GM12873 (cell line): ENCODE data around the gene BCL3.

ENCODE experiments used
- TF ChIP-seq, protein P1 (sequence below): IDR thresholded peaks from 2 replicates; pipeline ENCODE4 v1.5.1; 2012; ENCODE audit warnings: low read depth, mild to moderate bottlenecking, moderate library complexity, low read length, control low read depth; ENCODE audit not compliant: insufficient read depth; ENCODE audit errors: missing control alignments

BCL3 gene

DNA sequence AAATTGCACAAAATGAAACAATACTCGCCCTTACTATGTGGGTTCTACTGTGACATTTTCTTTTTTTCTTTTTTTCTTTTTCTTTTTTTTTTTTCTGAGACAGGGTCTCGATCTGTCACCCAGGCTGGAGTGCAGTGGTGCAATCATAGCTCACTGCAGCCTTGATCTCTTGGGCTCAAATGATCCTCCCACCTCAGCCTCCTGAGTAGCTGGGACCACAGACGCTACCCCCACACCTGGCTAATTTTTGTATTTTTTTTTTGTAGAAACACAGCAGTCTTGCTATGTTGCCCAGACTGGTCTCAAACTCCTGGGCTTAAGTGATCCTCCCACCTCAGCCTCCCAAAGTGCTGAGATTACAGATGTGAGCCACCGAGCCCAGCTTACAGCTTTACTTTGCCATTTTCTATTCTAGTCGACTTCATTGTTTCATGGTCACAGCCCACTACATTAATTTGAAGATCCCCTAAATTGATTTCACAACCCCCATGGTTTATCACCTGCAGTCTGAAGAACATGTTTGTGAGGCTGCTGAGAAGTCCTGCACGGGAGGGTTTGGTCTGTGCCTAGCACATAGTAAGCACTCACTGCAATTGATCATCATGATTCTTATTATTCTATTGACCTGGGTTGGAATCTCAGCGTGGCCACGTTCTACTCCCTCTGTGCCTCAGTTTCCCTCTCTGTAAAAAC, 3.8 kb downstream of the BCL3 start:
- TF ChIP-seq, protein P1, sequence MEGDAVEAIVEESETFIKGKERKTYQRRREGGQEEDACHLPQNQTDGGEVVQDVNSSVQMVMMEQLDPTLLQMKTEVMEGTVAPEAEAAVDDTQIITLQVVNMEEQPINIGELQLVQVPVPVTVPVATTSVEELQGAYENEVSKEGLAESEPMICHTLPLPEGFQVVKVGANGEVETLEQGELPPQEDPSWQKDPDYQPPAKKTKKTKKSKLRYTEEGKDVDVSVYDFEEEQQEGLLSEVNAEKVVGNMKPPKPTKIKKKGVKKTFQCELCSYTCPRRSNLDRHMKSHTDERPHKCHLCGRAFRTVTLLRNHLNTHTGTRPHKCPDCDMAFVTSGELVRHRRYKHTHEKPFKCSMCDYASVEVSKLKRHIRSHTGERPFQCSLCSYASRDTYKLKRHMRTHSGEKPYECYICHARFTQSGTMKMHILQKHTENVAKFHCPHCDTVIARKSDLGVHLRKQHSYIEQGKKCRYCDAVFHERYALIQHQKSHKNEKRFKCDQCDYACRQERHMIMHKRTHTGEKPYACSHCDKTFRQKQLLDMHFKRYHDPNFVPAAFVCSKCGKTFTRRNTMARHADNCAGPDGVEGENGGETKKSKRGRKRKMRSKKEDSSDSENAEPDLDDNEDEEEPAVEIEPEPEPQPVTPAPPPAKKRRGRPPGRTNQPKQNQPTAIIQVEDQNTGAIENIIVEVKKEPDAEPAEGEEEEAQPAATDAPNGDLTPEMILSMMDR, result no peak

DNA sequence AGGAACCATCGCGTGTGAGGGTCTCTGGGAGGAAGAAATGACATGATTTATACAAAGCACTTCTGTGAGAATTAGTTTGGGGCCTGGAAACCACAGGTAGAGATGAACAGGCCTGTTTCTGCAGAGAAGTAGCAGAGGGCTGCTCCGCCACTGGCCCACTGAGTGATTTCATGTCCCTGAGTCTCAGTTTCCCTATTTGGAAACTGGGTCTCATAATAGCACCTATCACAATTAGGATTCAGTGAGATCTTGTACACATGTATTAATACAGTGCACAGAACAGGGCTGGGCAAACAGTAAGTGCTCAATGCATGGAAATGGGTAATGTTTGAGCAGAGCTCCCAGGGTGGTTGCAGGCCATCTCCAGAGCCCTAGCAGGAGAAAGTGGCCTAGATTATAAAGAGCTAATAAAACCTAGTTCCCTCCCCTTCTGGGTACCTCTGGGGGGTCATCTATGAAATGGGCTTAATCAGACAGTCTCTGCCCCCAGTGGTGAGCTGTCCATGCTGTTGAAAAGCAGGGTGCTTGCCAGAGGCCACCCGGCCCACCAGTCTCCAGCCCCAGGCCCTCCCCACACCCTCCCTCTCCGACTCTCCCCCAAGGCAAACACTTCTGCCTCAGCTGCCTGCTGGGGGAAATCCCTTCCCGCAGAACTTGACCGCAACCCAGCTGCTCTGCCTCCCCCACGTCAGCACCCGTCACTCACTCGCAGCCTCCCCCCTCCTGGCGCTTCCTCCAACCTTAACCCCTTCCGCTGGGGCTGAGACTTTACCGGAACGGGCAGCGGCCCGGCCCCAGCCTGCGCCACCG, 4.5 kb downstream of the BCL3 start:
- TF ChIP-seq, protein P1, result no peak

GRCh38 chr19:44753626-44753931, 5.1 kb downstream of the BCL3 start:
- TF ChIP-seq, protein P1, result no peak

- TF ChIP-seq, protein P1, result no peak
Measured at GRCh38 chr19:44753932-44754749, 5.6 kb downstream of the BCL3 start.

DNA sequence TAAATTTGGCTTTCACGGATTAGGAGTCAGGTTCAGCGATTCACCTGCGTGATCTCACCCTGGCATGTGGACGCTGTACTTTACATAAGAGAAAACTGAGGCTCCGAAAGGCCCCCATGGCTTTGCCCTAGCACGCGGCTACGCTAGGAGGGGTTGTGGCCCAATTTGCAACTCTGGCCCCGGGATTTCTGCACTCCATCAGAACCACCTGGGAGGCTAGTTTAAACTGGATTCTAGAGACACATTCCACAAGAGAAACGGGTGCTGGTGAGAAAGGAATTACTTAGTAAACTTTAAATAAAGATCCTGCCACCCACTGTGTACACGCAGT, 6.2 kb downstream of the BCL3 start:
- TF ChIP-seq, protein P1, result no peak

GRCh38 chr19:44755219-44755618, 6.7 kb downstream of the BCL3 start:
- TF ChIP-seq, protein P1, result no peak

- TF ChIP-seq, protein P1, result no peak
Measured at GRCh38 chr19:44756089-44756562, 7.6 kb downstream of the BCL3 start.
